GM23338 (cell line): ENCODE data around the gene BIRC7.

Source experiments
- CREB1 ChIP-seq: fragments of 250-450 bp; sonication (Bioruptor Pico); IDR thresholded peaks from 2 replicates; pipeline ENCODE4 v1.5.0; 2020; ENCODE audit warnings: low read depth, mild to moderate bottlenecking, moderate library complexity
- CTCF ChIP-seq, 2 experiments: fragments of 200-600 bp in 1 of 2; sonication (generic) in 1 of 2; conservative IDR thresholded peaks; 2 replicates each; pipeline versions ENCODE4 v1.5.1 to v1.6.1; 2016 to 2017; ENCODE audit warnings: antibody characterized with exemption in 2 of 2, low read depth in 2 of 2, mild to moderate bottlenecking in 2 of 2, moderate library complexity in 1 of 2
- EZH2phosphoT487 ChIP-seq: fragments of 200-600 bp; sonication (generic); IDR thresholded peaks from one replicate; pipeline ENCODE4 v1.8.1; 2018; ENCODE audit warnings: antibody characterized with exemption; ENCODE audit not compliant: unreplicated experiment
- POLR2AphosphoS5 ChIP-seq: IDR thresholded peaks from 2 replicates; pipeline ENCODE4 v1.6.1; 2016; ENCODE audit warnings: antibody characterized with exemption, low read depth
- ZNF462 ChIP-seq: fragments of 250-450 bp; sonication (Bioruptor Pico); IDR thresholded peaks from 2 replicates; pipeline ENCODE4 v1.5.0; 2020; ENCODE audit warnings: mild to moderate bottlenecking, moderate library complexity

GRCh38 chr20:63287697-63288580 is 52.2 kb downstream of the BIRC7 start:
- TF ChIP-seq ZNF462 (CRISPR knock-in tag) (no peak), POLR2AphosphoS5 (no peak), CREB1 (CRISPR knock-in tag) (no peak), CTCF (conservative IDR thresholded peaks at IDR 0.05; ENCODE audit: low read depth in 2 of 2) (no peak), EZH2phosphoT487 (no peak)
